Skeletal muscle tissue (tissue), 4 donors: ENCODE data around the gene CA14. TPM values are rescaled to one million over a fixed set of nuclear protein-coding genes. Genes with fewer than 3 reads are reported as not detected.
A peak's percentile ranks its signal among the peaks of the same experiment; 100 is the strongest.
"Not testable (repeated sequence)": the region's sequence is repeated elsewhere in the genome, so short reads cannot be mapped to it uniquely, and the experiment has no call there.

Experiments used
- H3K27ac ChIP-seq: one replicate; pipeline ENCODE4 v1.7.0; 2013; ENCODE audit warnings: mild to moderate bottlenecking, low read depth, low read length, inconsistent platforms
- H3K27me3 ChIP-seq, 3 donors: one replicate each; pipeline ENCODE4 v1.7.0; 2013; ENCODE audit warnings: low read length in 3 of 3; ENCODE audit not compliant: control insufficient read depth in 3 of 3, insufficient read depth in 3 of 3
- H3K36me3 ChIP-seq, 3 donors: one replicate each; pipeline ENCODE4 v1.7.0; 2013; ENCODE audit warnings: low read length in 3 of 3; ENCODE audit not compliant: control insufficient read depth in 3 of 3, insufficient read depth in 3 of 3
- H3K4me1 ChIP-seq, 3 donors: one replicate each; pipeline ENCODE4 v1.7.0; 2013; ENCODE audit warnings: low read length in 3 of 3, mild to moderate bottlenecking in 3 of 3; ENCODE audit not compliant: control insufficient read depth in 3 of 3, insufficient read depth in 3 of 3
- H3K4me3 ChIP-seq, 3 donors: one replicate each; pipeline ENCODE4 v1.7.0; 2013; ENCODE audit warnings: low read length in 3 of 3
- H3K9ac ChIP-seq, 3 donors: one replicate each; pipeline ENCODE4 v1.7.0; 2013; ENCODE audit warnings: low read length in 3 of 3, mild to moderate bottlenecking in 3 of 3, moderate library complexity in 2 of 3, low read depth in 1 of 3
- H3K9me3 ChIP-seq, 3 donors: one replicate each; pipeline ENCODE4 v1.7.0; 2013; ENCODE audit warnings: low read length in 3 of 3; ENCODE audit not compliant: control insufficient read depth in 3 of 3
- total RNA-seq: library from RNA; depleted of rRNA; stranded (reverse); fragments of >200 nt; gene quantifications from one replicate; pipeline ENCODE4 v1.2.3, GENCODE V29; 2014
- donor health status: Osteomylitis.

CA14 gene
- 2.1 TPM for total RNA-seq

DNA sequence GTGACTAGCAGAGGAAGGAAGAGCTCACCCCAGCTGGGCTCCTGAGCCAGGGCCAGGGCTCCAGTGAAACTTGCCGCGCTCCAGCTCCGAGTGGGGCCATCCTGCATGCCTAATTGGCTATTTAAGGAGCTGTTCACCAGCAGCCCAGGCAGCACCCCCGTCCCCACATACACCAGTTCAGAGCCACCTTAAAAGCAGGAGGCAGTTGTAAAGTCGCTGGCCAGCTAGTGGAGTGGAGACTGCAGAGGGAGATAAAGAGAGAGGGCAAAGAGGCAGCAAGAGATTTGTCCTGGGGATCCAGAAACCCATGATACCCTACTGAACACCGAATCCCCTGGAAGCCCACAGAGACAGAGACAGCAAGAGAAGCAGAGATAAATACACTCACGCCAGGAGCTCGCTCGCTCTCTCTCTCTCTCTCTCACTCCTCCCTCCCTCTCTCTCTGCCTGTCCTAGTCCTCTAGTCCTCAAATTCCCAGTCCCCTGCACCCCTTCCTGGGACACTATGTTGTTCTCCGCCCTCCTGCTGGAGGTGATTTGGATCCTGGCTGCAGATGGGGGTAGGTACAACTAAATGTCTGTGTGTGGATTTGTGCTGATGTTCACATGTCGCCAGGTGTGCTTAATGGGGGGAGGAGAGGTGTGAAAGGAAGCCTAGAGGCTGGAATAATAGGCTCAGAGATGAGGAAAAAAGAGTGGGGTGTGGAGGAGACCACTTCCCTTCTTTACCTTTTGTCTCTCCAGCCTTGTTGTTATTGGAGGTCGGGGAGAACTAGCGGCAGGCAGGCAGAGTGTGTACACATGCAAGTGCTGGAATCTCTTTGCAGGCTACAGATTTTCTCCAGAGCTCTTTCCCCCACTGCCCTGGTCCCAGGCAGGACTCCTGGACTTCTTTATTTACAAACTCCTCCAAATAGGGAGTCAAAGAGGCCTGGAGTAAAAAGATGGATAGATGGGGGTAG lies at the start of gene CA14:
TSS of gene CA14 (plus strand) at position 151 of the 962 bp plus-strand sequence. CDS start at position 506, 355 bp downstream.
- Histone ChIP-seq H3K9ac (peak within 1 kb of the TSS; percentile 54 to 78 (median 66)), H3K4me3 (peak within 1 kb of the TSS; percentile 51 to 71 (median 52)), H3K9me3 (no peaks in the 10 kb centered on the region), H3K27me3 (no peaks in the 10 kb centered on the region), H3K36me3 (peaks cover 0 to 2% (median 0%) of the 10 kb centered on the region in 3 donors), H3K4me1 (peaks cover 27 to 37% (median 35%) of the 10 kb centered on the region in 3 donors), H3K27ac (peak within 1 kb of the TSS; percentile 16)

DNA sequence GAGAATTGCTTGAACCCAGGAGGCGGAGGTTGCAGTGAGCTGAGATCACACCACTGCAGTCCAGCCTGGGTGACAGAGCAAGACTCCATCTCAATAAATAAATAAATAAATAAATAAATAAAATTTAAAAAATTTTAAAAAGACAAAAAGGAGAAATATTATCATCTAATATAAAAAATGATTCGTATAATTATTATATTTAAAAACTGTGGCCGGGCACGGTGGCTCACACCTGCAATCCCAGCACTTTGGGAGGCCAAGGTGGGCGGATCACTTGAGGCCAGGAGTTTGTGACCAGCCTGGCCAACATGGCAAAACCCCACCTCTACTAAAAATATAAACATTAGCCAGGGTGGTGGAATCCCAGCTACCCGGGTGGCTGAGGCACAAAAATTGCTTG lies 49.1 kb upstream of the CA14 start:
- not testable (repeated sequence) for H3K27ac ChIP-seq, H3K36me3 ChIP-seq, H3K9me3 ChIP-seq, H3K4me3 ChIP-seq, H3K4me1 ChIP-seq, H3K9ac ChIP-seq, H3K27me3 ChIP-seq

DNA sequence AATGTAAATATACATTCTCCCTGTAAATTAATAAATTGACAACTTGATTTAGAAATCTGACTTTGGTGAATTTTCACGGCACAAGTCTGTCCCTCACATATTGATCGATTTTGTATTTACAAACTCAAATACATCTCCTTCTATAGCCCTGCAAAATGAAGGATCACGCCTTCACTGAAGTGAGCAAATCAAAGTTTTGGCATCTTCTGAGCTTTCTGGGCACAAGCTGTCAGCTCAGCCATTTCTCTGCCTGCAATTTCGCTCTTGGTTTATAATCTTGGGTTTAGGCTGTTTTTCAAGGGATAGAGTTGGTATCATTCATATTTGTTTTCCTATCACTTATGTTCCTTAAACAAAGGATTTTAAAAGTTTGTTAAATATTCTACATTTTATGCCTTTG lies 47.5 kb upstream of the CA14 start:
- no peak overlapping the region for H3K4me3 ChIP-seq
- no peak overlapping the region for H3K9ac ChIP-seq
- H3K36me3 ChIP-seq: no peaks in the 10 kb centered on the region

DNA sequence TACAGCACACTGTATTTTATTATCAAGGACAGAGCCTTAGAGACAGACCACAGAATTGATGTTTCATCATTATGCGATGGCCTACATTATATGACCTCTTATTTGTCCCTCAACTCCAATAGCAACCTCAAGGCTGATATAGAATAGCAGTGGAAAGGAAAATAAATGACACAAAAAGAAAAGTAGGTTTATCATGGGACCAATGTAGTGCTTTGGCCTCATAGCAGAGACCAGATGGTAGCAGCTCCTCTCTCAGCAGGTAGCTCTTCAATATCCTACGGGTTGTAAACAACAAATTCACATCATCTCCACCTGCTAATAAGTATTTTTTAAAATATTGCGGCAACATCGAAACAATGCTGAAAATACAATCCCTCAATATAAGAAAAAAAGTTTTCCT lies 46.9 kb upstream of the CA14 start:
- H3K27ac ChIP-seq: no peak overlapping the region
- H3K36me3 ChIP-seq: no peaks in the 10 kb centered on the region
- H3K4me3 ChIP-seq: no peak overlapping the region
- peaks cover 3 to 13% (median 4%) of the 10 kb centered on the region in 3 donors for H3K4me1 ChIP-seq
- no peaks in the 10 kb centered on the region for H3K27me3 ChIP-seq
- no peaks in the 10 kb centered on the region for H3K9me3 ChIP-seq
- no peak overlapping the region for H3K9ac ChIP-seq

More for the DNA sequence above, 47.5 kb upstream of the CA14 start:
- Histone ChIP-seq H3K9me3 (no peaks in the 10 kb centered on the region), H3K27me3 (no peaks in the 10 kb centered on the region), H3K4me1 (peaks cover 3 to 13% (median 4%) of the 10 kb centered on the region in 3 donors), H3K27ac (no peak overlapping the region)

DNA sequence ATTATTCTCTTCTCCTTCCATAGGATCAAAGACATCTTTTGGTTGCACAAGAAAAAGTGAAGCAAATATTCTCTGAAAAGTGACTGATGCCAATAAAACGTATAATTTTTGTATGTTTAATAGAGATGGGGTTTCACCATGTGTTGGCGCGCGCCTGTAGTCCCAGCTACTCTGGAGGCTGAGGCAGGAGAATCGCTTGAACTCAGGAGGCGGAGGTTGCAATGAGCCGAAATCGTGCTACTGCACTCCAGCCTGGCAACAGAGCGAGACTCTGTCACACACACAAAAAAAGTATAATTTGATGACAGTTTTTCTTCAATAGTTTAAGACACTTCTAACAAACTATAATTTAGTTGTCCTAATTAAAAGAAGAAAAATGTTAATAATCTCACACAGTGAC lies 45.5 kb upstream of the CA14 start:
- H3K27me3 ChIP-seq: no peaks in the 10 kb centered on the region
- no peaks in the 10 kb centered on the region for H3K36me3 ChIP-seq
- H3K4me1 ChIP-seq: peaks cover 3 to 13% (median 4%) of the 10 kb centered on the region in 3 donors
- H3K4me3 ChIP-seq: no peak overlapping the region
- no peaks in the 10 kb centered on the region for H3K9me3 ChIP-seq
- no peak overlapping the region for H3K9ac ChIP-seq
- H3K27ac ChIP-seq: no peak overlapping the region

DNA sequence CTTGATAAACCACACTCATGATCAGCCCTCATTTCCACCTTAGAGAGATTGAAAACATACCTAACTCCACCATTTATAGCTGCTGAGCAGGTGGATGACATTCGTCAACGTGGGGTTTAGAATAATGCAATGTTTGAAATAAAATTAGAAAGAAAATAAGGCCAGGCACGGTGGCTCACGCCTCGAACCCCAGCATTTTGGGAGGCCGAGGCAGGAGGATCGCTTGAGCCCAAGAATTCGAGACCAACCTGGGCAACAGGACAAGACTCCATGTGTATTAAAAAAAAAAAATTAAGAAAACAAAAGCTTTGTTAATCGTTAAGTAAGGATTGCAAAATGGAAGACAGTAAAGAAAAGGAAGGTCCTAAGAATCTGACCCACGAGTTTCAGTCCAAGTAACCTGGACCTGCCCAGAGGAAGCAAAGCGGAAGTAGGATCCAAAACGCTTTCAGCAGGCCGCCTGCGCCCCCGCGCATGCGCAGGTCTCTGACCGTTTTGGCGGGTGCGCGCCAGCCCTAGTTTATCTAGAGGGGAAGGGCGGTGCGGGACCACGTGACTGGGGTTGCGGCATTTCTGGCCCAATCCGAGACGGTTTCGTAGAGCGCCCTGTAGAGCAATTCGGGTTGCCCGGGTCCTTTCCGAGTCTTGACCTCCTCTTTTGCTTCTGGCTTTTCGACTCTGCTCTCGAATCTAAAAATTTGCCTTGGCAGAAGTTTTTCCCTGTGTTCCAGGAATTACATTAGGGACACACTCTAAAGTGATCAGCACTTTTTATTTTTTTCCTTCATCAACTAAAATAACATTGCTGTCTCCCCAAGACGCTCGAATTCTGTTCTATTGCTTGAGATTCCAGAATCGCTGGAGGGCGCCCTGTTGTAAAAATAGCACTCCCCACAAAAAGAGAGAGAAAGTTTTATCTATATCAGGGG lies 44.1 kb upstream of the CA14 start:
- H3K4me1 ChIP-seq: peaks cover 3 to 13% (median 4%) of the 10 kb centered on the region in 3 donors
- no peaks in the 10 kb centered on the region for H3K9me3 ChIP-seq
- H3K27me3 ChIP-seq: no peaks in the 10 kb centered on the region
- no peaks in the 10 kb centered on the region for H3K36me3 ChIP-seq
- peak overlapping the region; percentile 84 for H3K27ac ChIP-seq
- H3K4me3 ChIP-seq: peak overlapping the region; percentile 57 to 88 (median 75)
- H3K9ac ChIP-seq: peak overlapping the region; percentile 57 to 84 (median 82)

DNA sequence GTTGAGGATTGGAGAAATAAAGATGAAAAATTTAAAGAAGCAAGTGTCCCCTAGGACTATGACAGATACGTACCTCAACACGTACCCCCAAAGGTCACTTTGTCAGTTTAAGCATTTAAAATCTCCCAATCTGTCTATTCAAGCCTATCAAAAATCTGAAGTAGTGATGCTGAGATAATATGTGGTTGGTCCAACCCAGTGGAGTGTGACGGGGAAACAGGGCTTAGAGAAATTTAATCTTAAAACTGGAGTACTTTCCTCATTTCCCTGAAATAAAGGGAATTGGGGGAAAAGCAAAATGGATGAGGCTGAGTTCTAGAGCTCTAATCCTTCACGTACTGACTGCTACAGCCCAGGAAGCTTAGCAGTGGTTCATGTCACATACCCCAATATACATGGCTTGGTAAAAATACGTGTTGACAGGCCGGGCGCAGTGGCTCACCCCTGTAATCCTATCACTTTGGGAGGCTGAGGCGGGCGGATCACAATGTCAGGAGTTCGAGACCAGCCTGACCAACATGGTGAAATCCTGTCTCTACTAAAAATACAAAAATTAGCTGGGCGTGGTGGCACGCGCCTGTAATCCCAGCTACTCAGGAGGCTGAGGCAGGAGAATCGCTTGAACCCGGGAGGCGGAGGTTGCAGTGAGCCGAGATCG lies 43.3 kb upstream of the CA14 start:
- peak overlapping the region; percentile 57 to 84 (median 82) for H3K9ac ChIP-seq

DNA sequence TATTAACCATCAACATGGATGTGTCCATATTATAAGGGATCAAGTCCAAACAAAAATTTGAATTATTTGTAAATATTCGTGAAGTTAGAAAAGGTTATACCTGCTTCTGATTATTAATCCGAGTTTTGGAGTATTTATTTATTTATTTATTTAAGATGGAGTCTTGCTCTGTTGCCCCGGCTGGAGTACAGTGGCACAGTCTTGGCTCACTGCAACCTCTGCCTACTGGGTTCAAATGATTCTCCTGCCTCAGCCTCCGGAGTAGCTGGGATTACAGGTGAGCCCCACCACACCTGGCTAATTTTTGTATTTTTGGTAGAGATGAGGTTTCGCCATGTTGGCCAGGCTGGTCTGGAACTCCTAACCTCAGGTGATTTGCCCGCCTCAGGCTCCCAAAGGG lies 41.7 kb upstream of the CA14 start:
- H3K9ac ChIP-seq, H3K4me3 ChIP-seq, H3K27ac ChIP-seq, H3K9me3 ChIP-seq, H3K27me3 ChIP-seq: not testable (repeated sequence)
- Histone ChIP-seq H3K4me1 (peaks cover 3 to 13% (median 4%) of the 10 kb centered on the region in 3 donors), H3K36me3 (peaks cover 0 to 10% (median 6%) of the 10 kb centered on the region in 3 donors)

More for the DNA sequence above, 43.3 kb upstream of the CA14 start:
- Histone ChIP-seq H3K4me1 (peaks cover 3 to 13% (median 4%) of the 10 kb centered on the region in 3 donors), H3K4me3 (peak overlapping the region; percentile 57 to 88 (median 75)), H3K27ac (peak overlapping the region; percentile 84)
- H3K27me3 ChIP-seq, H3K9me3 ChIP-seq, H3K36me3 ChIP-seq: not testable (repeated sequence)

DNA sequence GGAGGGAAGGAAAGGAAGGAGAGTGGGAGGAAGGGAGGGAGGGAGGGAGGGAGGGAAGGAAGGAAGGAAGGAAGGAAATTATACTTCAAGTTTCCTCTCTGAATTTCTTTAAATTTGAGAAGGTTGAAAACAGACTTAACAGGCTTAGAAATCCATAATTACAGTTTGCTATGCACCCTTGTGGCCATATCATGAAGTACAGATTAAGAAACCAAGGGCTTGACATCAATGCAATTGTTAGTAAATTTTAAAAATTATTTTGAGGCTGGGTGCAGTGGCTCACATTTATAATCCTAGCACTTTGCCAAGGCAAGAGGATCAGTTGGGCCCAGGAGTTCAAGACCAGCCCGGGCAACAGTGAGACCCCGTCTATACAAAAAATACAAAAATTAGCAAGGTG lies 36.0 kb upstream of the CA14 start:
- Histone ChIP-seq H3K9ac (no peak overlapping the region), H3K4me1 (no peaks in the 10 kb centered on the region), H3K27ac (no peak overlapping the region), H3K4me3 (no peak overlapping the region), H3K9me3 (no peaks in the 10 kb centered on the region), H3K27me3 (no peaks in the 10 kb centered on the region), H3K36me3 (peaks cover 6 to 35% (median 29%) of the 10 kb centered on the region in 3 donors)
